KMS-11 (cell line): ENCODE results near the gene KLC1.

ENCODE experiments used
- H2AFZ ChIP-seq: fragments of 200-600 bp; sonication (generic); 2 replicates; pipeline ENCODE4 v1.6.1; 2016; ENCODE audit warnings: antibody characterized with exemption, mixed run types, low read depth
- H3K27ac ChIP-seq: fragments of 200-600 bp; sonication (generic); 2 replicates; pipeline ENCODE4 v1.6.1; 2016; ENCODE audit warnings: mild to moderate bottlenecking, mixed run types
- H3K27me3 ChIP-seq: fragments of 200-600 bp; sonication (generic); 2 replicates; pipeline ENCODE4 v1.6.1; 2017; ENCODE audit warnings: mild to moderate bottlenecking, low read depth, mixed run types, moderate library complexity; ENCODE audit not compliant: insufficient read depth
- H3K36me3 ChIP-seq: fragments of 200-600 bp; sonication (generic); 2 replicates; pipeline ENCODE4 v1.6.1; 2017; ENCODE audit warnings: mild to moderate bottlenecking, mixed run types; ENCODE audit not compliant: insufficient read depth
- H3K4me1 ChIP-seq: fragments of 200-600 bp; sonication (generic); 2 replicates; pipeline ENCODE4 v1.6.1; 2016; ENCODE audit warnings: mild to moderate bottlenecking, low read depth, mixed run types; ENCODE audit not compliant: poor library complexity, severe bottlenecking
- H3K4me2 ChIP-seq: fragments of 200-600 bp; sonication (generic); 2 replicates; pipeline ENCODE4 v1.7.0; 2016; ENCODE audit warnings: mild to moderate bottlenecking, mixed run types
- H3K4me3 ChIP-seq: fragments of 200-600 bp; sonication (generic); IDR thresholded peaks from 2 replicates; pipeline ENCODE4 v1.6.1; 2017; ENCODE audit warnings: low read depth, low read length, mixed read lengths; ENCODE audit not compliant: insufficient read depth
- H3K79me2 ChIP-seq: fragments of 200-600 bp; sonication (generic); 2 replicates; pipeline ENCODE4 v1.6.1; 2016; ENCODE audit warnings: low read depth, mixed run types; ENCODE audit not compliant: insufficient read depth
- H3K9ac ChIP-seq: fragments of 200-600 bp; sonication (generic); 2 replicates; pipeline ENCODE4 v1.6.1; 2016; ENCODE audit warnings: mild to moderate bottlenecking, mixed run types
- H4K20me1 ChIP-seq: fragments of 200-600 bp; sonication (generic); 2 replicates; pipeline ENCODE4 v1.6.1; 2016; ENCODE audit warnings: mild to moderate bottlenecking, mixed run types; ENCODE audit not compliant: insufficient read depth
- TF ChIP-seq, protein P1 (sequence below): fragments of 200-600 bp; sonication (generic); conservative IDR thresholded peaks from 2 replicates; pipeline ENCODE4 v1.6.1; 2017; ENCODE audit warnings: low read depth, mild to moderate bottlenecking, antibody characterized with exemption, low read length, moderate library complexity, mixed read lengths

KLC1 gene

DNA sequence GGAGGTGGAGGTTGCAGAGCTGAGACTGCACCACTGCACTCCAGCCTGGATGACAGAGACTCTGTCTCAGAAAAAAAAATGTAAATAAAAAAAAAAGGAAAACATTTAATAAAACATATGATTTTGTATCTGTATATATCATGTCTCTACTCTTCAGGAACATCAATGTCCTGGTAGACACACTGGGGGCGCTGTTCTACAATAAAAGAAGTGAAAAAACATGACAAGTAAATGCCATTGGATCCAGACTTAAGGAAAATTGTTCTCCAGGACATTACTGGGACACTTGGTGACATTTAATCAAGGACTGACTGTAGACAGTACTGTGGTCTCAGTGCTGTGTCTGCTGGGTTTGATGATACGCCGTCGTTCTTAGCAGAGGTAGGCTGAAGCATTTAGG is 15.5 kb upstream of the KLC1 start:
- TF ChIP-seq, protein P1, sequence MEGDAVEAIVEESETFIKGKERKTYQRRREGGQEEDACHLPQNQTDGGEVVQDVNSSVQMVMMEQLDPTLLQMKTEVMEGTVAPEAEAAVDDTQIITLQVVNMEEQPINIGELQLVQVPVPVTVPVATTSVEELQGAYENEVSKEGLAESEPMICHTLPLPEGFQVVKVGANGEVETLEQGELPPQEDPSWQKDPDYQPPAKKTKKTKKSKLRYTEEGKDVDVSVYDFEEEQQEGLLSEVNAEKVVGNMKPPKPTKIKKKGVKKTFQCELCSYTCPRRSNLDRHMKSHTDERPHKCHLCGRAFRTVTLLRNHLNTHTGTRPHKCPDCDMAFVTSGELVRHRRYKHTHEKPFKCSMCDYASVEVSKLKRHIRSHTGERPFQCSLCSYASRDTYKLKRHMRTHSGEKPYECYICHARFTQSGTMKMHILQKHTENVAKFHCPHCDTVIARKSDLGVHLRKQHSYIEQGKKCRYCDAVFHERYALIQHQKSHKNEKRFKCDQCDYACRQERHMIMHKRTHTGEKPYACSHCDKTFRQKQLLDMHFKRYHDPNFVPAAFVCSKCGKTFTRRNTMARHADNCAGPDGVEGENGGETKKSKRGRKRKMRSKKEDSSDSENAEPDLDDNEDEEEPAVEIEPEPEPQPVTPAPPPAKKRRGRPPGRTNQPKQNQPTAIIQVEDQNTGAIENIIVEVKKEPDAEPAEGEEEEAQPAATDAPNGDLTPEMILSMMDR, result peak; percentile 50; the same call in 1 of the 2 replicates
- no peak overlapping the region for H3K9ac ChIP-seq
- no peaks in the 10 kb centered on the region for H3K4me1 ChIP-seq
- no peaks in the 10 kb centered on the region for H3K79me2 ChIP-seq
- H3K4me3 ChIP-seq, result no peak overlapping the region
- H4K20me1 ChIP-seq, result no peaks in the 10 kb centered on the region
- H3K27me3 ChIP-seq, result no peaks in the 10 kb centered on the region
- no peaks in the 10 kb centered on the region for H3K36me3 ChIP-seq
- H3K27ac ChIP-seq, result no peak overlapping the region
- H2AFZ ChIP-seq, result no peak overlapping the region
- no peak overlapping the region for H3K4me2 ChIP-seq

DNA sequence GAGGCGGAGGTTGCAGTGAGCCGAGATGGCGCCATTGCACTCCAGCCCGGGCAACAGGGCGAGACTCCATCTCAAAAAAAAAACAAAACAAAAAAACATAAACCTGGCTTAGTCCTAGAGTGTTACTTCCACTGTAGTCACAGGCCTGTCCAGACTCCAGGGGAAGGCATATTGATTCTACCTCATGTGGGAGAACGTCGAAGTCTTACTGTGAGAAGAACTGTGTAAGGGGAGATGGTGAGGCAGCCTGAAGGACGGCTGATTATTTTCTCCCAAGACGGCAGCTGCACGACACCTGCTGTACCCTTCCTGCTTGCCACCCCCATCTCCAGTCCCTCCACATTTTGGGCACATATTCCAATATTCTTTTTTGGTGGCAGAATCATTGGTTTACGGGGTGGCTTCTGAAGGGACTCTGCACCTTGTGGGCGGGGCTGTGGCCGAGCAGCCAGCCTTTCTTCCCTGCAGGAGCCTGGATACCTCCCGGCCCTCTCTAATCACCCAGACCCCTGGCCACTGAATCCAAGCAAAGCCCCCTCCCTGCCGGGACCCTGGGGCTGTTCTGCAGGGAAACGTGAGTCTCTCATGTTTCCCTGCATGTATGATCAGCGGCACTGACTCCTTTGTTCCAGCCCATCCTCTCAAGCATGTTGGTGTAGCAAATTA is 12.2 kb upstream of the KLC1 start:
- no peak overlapping the region for H3K27ac ChIP-seq
- H4K20me1 ChIP-seq, result no peaks in the 10 kb centered on the region
- H3K4me2 ChIP-seq, result no peak overlapping the region
- H3K4me1 ChIP-seq, result no peaks in the 10 kb centered on the region
- H3K27me3 ChIP-seq, result no peaks in the 10 kb centered on the region
- no peak overlapping the region for H3K4me3 ChIP-seq
- H3K9ac ChIP-seq, result no peak overlapping the region
- H2AFZ ChIP-seq, result no peak overlapping the region
- TF ChIP-seq, protein P1, result no peak
- no peaks in the 10 kb centered on the region for H3K79me2 ChIP-seq
- H3K36me3 ChIP-seq, result no peaks in the 10 kb centered on the region

DNA sequence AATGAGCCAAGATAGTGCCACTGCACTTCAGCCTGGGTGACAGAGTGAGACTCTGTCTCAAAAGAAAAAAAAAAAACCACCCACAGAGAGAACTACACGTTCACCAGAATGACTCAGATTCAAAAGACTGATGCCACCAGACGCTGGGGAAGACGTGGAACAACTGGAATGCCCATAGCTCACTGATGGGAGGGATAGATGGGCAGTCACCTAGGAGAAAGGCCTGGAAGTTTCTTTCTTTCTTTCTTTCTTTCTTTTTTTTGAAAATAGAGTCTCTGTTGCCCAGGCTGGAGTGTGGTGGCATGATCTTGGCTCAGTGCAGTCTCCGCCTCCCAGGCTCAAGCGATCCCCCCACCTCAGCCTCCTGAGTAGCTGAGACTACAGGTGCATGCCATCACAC is 10.0 kb upstream of the KLC1 start:
- Histone ChIP-seq H3K4me2 (no peak overlapping the region), H3K9ac (no peak overlapping the region), H2AFZ (no peak overlapping the region), H3K27me3 (no peaks in the 10 kb centered on the region), H3K27ac (no peak overlapping the region), H4K20me1 (no peaks in the 10 kb centered on the region), H3K79me2 (no peaks in the 10 kb centered on the region), H3K4me1 (no peaks in the 10 kb centered on the region), H3K4me3 (no peak overlapping the region), H3K36me3 (no peaks in the 10 kb centered on the region)
- TF ChIP-seq, protein P1, result no peak

DNA sequence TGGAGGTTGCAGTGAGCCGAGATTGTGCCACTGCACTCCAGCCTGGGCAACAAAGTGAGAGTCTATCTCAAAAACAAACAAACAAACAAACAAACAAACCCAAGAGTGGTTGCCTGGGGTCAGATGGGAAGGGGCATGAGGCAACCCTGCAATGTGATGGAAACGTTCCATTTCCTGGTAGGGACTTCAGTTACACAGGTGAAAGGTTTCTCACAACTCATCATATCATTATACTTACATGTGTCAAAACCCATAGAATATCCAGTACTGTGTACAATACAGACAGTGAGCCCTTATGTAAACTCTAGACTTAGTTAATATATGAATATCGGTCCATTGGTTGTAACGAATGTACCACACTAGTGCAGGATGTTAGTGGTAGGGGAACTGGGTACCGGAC is 7.2 kb upstream of the KLC1 start:
- Histone ChIP-seq H2AFZ (no peak overlapping the region), H3K79me2 (no peaks in the 10 kb centered on the region), H3K4me3 (no peak overlapping the region), H4K20me1 (no peaks in the 10 kb centered on the region), H3K9ac (no peak overlapping the region), H3K4me1 (peaks cover 11% of the 10 kb centered on the region), H3K36me3 (no peaks in the 10 kb centered on the region), H3K27ac (no peak overlapping the region), H3K27me3 (no peaks in the 10 kb centered on the region), H3K4me2 (no peak overlapping the region)
- TF ChIP-seq, protein P1, result no peak
